Activated CD8-positive, alpha-beta memory T cell treated with anti-CD3 and anti-CD28 coated beads for 4 hours (primary cell): ENCODE measurements around the gene ZGPAT.

Experiments used
- DNase-seq, 2 donors: peaks; one replicate each; pipeline ENCODE4 v3.0.0-alpha.2; 2020; ENCODE audit warnings: low read depth in 2 of 2

The ZGPAT gene

DNA sequence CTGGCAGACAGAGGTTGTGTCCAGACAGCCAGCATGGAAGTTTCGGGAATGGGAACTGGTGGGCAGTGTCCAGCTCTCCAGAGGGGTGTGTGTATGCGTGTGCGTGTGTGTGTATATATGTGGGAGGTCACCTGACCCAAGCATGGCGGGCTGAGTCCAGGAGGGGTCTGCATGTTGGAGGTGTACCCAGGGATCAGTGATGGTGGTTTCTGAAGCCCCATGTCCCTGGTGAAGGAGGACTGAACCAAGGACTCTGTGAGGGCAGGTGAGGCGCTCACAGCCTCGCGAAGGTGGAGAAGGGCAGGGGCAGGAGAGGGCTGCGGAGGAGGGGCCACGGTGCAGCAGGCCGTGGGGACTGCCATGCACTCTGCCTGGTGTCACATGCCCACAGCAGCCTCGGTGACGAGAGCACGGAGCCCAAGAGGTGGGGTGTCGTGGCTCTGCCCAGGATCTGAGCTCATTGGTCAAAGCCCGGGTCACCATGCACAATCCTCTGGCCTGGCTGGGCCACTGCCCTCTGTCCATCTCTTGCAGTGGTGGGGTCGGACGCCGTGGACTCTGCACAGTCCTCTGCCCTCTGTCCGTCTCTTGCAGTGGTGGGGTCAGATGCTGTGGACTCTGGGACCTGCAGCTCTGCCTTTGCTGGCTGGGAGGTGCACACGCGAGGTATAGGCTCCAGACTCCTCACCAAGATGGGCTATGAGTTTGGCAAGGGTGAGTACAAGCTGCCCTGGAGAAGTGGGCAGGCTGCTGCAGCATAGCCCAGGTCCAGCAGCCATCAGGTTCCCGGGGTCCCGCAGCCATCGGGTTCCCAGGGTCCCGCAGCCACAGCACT lies 26.5 kb downstream of the ZGPAT start:
- DNase-seq = no peak

DNA sequence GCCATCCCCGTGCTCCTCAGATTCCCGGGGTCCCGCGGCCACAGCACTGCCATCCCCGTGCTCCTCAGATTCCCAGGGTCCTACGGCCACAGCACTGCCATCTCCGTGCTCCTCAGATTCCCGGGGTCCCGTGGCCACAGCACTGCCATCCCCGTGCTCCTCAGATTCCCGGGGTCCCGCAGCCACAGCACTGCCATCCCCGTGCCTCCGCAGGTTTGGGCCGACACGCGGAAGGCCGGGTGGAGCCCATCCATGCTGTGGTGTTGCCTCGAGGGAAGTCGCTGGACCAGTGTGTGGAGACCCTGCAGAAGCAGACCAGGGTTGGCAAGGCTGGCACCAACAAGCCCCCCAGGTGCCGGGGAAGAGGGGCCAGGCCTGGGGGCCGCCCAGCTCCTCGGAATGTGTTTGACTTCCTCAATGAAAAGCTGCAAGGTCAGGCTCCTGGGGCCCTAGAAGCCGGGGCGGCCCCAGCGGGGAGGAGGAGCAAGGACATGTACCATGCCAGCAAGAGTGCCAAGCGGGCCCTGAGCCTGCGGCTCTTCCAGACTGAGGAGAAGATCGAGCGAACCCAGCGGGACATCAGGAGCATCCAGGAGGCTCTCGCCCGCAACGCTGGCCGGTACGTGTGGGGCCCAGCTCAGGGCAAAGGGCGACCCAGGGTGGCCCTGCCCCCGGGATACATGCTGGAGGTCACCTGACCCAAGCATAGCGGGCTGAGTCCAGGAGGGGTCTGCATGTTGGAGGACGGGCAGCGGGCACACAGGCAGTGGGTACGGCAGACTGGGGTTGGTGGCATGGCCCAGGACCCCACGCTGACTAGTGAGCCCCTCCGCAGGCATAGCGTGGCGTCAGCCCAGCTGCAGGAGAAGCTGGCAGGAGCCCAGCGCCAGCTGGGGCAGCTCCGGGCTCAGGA lies 27.4 kb downstream of the ZGPAT start:
- no peak for DNase-seq

DNA sequence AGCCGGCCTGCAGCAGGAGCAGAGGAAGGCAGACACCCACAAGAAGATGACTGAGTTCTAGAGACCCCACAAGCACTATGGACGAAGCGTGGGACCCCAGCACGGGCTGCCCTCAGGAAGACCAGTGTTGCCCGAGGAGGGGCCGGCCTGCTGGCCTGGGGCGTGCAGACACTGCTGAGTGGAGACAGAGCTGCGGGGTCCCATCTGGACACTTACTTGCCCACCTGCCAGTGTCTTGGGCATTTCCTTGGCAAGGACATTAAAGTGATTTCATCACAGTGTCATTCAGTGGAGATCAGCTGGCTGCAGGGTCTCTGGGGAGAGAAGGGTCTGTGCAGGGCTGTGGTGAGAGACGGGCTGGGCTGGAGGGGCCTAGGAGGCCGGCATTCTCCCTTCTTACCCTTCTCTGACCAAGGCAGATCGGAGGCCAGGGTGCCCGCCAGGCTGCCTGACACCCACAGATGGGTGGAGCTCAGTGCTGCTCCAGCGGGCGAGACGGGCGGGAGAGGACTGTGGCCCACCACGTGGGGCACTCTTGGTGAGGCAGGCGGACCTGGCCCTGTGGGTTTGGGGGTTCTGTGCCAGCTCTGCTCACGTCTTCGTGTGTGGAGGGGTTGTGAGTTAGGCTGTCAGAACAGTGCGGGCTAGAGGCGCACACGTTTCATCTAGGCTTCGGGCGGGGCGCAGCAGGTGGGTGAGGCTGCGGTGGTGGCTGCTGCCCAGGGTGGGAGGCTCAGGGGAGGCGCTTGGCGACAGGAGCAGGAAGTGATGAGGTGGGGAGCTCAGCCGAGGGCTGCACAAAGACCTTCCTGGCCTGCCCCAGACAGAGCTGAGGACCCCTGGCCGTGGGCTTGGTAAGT lies 28.2 kb downstream of the ZGPAT start, which contains the start of gene LIME1:
Gene LIME1, plus strand, starts transcription at position 806 of the 860 bp plus-strand sequence. CDS start 886 bp downstream, outside the sequence.
- DNase-seq = peak; percentile 46 to 60

DNA sequence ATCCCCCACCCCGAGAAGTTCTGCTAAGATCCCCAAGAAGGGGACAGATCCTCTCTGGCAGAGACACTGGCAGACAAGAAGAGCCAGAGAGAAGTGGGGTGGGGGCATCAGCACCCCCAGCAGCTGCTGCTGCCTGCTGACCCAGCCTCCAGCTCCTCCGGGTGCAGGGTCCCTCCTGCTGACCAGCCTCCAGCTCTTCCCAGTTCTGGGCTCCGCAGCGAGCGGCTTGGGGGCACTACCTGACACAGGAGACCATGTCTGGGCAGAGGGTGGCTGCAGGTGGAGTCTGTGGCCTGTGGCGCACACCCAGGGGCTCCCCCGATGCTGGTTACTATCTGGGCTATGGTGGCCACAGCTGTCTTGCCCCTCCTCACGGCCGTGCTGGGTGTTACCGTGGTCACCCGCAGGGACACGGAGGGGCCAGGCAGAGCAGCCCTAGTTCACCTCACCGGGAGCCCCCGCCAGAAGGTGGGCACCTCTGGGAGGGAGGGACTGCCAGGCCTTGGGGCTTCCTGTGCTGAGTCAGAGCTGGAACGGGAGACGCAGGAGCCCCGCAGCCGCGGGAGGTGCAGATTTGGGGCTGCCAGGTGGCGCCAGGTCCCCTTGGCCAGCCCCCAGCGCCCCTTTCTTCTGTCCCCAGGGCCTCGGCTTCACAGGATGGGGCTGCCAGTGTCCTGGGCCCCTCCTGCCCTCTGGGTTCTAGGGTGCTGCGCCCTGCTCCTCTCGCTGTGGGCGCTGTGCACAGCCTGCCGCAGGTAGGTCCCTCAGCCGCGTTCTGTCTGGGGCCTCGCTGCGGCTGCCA lies 29.3 kb downstream of the ZGPAT start:
- peak in 1 of 2 donors; percentile 35 for DNase-seq

DNA sequence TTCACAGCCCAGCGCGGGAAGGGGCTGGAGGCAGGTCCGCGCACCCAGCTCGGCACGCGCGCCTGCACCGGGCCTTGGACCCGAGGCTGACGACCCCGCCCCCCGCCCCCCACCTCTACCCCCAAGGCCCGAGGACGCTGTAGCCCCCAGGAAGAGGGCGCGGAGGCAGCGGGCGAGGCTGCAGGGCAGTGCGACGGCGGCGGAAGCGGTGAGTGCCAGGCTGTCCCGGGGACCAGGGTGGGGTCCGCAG lies 29.8 kb downstream of the ZGPAT start:
- no peak for DNase-seq

DNA sequence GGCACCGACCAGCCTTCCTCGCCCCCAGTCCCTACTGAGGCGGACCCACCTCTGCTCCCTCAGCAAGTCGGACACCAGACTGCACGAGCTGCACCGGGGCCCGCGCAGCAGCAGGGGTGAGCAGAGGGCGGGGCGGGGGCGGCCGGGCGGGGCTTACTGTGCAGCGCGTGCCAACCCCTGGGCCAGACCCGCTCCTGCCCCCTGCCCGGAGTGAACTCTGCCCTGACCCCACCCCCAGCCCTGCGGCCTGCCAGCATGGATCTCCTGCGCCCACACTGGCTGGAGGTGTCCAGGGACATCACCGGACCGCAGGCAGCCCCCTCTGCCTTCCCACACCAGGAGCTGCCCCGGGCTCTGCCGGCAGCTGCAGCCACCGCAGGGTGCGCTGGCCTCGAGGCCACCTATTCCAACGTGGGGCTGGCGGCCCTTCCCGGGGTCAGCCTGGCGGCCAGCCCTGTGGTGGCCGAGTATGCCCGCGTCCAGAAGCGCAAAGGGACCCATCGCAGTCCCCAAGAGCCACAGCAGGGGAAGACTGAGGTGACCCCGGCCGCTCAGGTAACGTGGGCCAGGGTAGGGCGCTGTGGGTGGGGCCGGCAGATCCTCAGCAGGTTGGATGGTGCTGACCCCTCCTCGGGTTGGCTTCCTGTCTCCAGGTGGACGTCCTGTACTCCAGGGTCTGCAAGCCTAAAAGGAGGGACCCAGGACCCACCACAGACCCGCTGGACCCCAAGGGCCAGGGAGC lies 30.3 kb downstream of the ZGPAT start:
- no peak for DNase-seq

DNA sequence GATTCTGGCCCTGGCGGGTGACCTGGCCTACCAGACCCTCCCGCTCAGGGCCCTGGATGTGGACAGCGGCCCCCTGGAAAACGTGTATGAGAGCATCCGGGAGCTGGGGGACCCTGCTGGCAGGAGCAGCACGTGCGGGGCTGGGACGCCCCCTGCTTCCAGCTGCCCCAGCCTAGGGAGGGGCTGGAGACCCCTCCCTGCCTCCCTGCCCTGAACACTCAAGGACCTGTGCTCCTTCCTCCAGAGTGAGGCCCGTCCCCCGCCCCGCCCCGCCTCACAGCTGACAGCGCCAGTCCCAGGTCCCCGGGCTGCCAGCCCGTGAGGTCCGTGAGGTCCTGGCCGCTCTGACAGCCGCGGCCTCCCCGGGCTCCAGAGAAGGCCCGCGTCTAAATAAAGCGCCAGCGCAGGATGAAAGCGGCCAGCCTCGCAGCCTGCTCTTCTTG lies 30.9 kb downstream of the ZGPAT start:
- DNase-seq = no peak

DNA sequence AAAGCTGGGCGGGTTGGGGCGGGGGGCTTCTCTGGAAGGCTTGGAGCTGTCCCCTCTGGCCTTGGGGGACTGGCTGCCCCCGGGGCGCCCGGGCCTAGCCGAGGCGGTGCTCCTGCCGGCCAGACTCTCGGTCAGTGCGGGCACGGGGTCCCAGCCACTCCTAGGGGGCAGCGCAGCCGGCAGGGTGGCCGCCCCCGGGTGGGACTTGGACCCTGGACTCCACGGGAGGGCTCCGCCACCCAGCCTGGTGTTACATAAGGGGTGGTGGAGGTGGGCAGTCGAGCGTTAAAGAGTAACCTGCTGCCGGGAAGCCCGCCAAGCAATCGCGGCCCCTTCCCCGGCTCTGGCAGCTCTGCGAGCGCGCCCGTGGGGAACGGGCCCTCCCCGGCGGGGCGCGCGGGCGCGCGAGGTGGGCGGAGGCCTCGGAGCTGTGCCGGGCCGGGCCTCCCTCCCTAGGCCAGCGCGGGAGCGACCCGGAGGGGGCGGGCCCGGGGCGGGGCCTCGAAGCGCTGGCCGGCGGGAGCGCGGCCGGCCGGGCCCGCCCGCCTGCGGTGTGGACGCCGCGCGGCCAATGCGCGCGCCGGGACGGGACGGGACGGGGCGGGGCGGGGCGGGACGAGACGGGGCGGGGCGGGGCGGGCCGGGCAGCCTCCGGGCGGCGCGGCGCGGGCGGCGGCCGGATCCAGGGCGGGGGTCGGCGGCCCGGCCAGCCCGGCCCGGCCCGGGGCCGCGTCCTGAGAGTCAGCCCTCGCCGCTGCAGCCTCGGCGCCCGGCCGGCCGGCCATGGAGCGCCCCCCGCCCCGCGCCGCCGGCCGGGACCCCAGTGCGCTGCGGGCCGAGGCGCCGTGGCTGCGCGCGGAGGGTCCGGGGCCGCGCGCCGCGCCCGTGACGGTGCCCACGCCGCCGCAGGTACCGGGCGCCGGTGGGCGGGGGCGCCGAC lies 31.6 kb downstream of the ZGPAT start, which contains the start of gene SLC2A4RG:
Gene SLC2A4RG, plus strand, starts transcription at position 647 of the 940 bp plus-strand sequence. Its CDS starts 137 bp downstream, at position 784.
- DNase-seq = no peak

DNA sequence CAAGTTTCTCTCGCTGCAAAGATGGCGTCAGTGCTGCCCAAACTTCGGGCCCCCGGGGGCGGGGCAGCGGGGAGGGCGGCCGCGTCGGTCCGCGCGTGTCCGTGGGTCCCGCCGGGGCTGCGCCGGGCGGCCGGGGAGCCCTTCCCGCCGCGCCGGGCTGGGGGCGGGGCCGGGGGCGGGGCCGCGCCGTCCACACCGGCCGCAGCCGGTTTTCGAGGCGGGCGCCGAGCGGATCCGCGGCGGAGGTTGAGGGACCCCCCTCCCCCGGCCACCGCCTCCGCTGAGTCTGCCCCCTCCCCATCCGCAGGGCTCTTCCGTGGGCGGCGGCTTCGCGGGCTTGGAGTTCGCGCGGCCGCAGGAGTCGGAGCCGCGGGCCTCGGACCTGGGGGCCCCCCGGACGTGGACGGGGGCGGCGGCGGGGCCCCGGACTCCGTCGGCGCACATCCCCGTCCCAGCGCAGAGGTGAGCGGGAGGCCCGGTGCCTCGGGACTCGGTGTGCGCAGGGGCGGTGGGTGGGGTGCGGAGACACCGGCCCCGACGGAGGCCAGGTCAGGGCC lies 32.3 kb downstream of the ZGPAT start:
- DNase-seq = no peak

DNA sequence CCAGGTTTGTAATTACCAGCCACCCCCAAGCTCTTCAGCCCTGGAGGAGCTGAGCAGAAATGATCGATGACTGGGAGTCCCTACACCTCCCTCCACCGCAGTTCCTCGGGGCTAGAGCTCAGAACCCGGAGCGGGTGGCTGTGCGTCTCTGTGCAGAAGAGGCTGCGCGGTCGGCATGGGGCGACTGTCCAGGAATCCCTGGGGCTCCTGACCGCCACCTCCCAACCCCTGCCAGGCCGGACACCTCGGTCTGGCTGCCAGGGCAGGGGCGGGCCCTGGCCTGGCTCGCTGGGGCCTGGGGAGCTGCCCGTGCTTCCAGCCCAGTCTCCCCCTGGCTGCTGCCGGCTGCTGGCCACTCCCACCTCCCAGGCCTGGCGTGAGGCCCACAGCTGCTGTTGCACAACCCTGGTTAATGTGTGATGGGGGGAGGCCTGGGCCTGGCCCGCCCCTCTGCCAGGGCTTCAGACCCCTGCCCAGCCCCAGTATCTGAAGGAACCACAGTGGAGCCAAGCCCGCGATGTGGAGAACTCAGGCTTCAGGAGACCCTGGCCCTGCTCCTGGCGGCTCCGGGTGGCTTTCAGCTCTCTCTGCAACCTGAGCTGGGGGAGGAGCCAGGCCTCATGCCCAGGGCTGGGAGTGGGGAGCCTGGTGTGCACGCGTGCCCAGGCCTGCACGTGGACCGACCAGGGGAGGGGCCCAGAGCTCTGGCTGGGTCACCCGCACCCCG lies 33.0 kb downstream of the ZGPAT start:
- no peak for DNase-seq

DNA sequence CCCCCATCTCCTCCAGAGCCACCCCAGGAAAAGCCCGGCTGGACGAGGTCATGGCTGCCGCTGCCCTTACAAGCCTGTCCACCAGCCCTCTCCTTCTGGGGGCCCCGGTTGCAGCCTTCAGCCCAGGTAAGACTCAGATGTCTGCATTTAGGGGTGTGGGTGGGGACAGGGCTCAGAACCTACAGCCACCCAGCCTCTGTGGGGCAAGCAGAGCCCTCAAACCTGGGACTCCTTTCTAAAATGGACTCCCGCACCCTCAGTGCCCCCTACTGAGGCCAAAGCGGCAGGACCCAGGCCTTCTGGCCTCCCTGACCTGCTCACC lies 33.5 kb downstream of the ZGPAT start:
- no peak for DNase-seq

DNA sequence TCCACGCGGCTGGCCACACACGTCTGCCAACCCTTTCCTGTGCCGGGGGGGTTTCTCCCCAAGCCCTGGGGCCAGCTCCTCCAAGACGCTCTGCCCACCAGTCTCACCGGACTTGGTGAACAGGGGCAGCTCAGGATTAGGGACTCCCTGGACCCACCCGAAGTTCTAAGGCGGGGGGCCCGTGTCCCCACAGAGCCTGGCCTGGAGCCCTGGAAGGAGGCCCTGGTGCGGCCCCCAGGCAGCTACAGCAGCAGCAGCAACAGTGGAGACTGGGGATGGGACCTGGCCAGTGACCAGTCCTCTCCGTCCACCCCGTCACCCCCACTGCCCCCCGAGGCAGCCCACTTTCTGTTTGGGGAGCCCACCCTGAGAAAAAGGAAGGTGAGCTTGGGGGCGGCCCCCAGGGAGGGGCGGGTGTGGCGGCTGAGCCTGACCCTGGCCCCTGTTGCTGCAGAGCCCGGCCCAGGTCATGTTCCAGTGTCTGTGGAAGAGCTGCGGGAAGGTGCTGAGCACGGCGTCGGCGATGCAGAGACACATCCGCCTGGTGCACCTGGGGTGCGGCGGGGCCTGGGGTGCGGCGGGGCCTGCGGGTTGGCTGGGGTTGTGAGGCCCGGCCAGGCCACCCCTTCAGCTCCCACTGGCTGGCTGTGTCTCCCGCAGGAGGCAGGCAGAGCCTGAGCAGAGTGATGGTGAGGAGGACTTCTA lies 34.0 kb downstream of the ZGPAT start:
- no peak for DNase-seq

DNA sequence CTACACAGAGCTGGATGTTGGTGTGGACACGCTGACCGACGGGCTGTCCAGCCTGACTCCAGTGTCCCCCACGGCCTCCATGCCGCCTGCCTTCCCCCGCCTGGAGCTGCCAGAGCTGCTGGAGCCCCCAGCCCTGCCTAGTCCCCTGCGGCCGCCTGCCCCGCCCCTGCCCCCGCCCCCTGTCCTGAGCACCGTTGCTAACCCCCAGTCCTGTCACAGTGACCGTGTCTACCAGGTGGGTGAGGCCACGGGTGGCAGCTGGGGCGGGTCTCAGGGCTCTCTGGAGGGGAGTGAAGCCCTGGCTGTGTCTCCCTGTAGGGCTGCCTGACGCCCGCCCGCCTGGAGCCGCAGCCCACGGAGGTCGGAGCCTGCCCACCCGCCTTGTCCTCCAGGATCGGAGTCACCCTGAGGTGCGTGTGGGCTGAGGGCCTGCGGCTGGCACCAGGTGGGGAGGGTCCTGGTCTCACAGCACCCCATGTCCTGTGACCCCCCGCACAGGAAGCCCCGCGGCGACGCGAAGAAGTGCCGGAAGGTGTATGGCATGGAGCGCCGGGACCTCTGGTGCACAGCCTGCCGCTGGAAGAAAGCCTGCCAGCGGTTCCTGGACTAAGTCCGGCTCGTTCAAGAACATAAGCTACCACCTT lies 34.7 kb downstream of the ZGPAT start:
- DNase-seq = no peak

DNA sequence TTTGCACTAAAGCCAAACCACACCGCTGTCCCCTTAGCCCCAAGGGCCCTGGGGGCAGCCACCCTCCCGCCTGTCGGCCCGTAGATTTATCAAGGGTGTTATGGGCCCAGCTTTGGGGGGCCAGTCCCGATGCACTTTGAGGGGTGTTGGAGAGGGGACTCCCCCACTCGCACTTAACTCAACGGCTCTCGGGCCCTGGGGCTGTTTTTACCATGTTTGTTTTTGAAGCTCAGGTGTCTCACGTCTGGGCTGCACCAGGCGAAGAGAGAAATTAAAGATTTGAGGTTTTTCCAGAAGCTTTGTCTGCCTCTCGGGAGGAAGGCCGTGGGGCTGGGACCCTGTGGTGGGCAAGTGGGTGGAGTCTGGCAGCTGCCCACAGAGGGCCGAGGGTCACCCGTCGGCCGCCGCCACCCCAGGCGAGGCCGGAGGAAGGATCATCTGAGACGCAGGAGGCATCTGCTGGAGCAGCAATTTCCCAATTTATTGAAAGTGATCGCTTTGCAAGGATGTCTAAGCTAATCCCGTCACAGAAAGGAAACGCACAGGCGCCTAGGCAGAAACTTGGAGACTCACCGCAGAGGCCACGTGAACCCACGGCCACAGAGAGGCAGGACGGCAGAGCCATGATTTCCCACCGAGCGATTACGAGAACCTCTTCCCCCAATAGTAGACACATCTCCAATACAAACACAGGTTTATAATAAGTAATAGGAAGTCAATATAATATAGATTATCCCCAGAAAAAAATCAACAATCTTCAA lies 35.6 kb downstream of the ZGPAT start:
- no peak for DNase-seq

DNA sequence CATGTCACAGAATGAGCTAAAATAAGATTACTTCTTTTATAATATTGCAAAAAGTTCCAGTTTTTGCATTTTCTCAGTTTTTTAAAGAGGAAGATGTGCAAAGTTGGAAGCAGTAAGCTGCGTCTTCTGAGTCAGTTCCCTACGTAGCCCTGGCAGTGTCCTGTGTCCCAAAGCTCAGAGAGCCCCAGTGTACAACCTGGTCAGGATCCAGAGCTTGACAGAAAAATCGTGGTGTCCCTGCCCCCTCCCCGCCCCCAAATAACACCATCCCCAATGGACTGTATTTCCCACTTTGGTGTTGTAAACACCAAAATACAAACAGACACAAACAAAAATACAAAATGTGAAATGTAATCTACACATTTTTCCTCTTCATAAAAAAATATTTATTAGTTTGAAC lies 36.3 kb downstream of the ZGPAT start:
- no peak for DNase-seq
